ENCODE data around the gene HOXB8. TPM values are rescaled to one million over a fixed set of nuclear protein-coding genes. Genes with fewer than 3 reads are reported as not detected.

Gene HOXB8
- total and polyA plus RNA-seq, 2 donors (not counting 1 experiment from before 2014, with no cell fraction given): 0.33 to 2.0 TPM

DNA sequence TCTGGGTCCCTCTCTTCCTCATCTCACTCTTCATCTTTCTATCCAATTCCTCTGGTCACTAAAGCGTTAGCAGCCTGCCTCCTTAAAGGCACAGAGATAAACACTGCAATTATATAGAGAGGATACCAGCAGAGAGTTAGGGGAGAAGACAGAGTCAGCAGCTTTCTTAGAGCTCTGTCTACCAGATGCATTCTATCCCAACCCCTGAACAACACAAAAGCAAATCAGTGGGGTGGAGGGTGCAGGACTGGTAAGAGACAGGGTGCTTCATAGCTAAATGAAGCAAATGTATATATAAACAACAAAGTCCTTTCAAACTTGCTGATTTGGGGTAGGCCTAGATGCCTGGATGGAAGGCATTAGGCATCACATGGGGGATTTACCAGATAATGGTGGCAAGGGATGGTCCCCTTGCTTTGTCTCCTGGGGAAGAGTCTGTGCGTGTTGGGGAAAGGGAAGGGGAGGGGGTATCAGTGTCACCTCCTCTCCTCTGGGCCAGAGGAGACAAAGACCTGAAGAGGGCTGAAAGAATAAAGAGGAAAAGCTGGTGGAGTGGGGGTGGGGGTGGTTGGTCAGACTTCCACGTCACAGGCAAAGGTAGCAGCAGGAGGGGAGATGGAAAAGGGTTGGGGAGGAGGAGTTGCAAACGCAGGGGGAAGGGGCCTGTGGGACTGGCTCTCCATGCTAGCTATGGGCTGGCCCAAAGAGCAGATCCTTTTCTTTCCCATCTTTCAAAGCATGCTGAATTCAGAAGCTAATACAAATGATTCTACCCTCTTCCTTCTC lies 49.0 kb downstream of the HOXB8 start:
- Histone ChIP-seq H3K27me3 (ENCODE audit: control insufficient read depth, insufficient read depth, low read length) (no peaks in the 10 kb centered on the region), H3K4me3 (replicated peaks in 1 of 4; ENCODE audit: control extremely low read depth in 1 of 4, insufficient read depth in 1 of 4, low read depth in 3 of 4, low read length in 4 of 4) (peak overlapping the region in 2 of 4 experiments; percentile 53 to 98), H3K4me2 (ENCODE audit: extremely low read depth, insufficient read depth, low read length) (peak overlapping the region; percentile 90), H2AFZ (ENCODE audit: low read length) (no peak overlapping the region), H3K27ac (ENCODE audit: insufficient read depth, low read length) (peak overlapping the region; percentile 86), H4K20me1 (ENCODE audit: control insufficient read depth, extremely low read depth, insufficient read depth, low read length) (no peaks in the 10 kb centered on the region), H3K9me3 (ENCODE audit: control insufficient read depth, insufficient read depth, low read depth, low read length) (no peaks in the 10 kb centered on the region), H3K79me2 (ENCODE audit: control insufficient read depth, insufficient read depth, low read length) (peaks cover 99% of the 10 kb centered on the region), H3K4me1 (ENCODE audit: control insufficient read depth, extremely low read depth, insufficient read depth, low read length) (peaks cover 42% of the 10 kb centered on the region), H3K36me3 (ENCODE audit: control insufficient read depth, insufficient read depth, low read length) (peaks cover 13% of the 10 kb centered on the region), H3K9ac (ENCODE audit: insufficient read depth, low read length) (no peak overlapping the region)
- DNase-seq (ENCODE audit: low read depth in 2 of 2): peak; percentile 42 to 52
- no peak for TF ChIP-seq EZH2 (IDR thresholded peaks at IDR 0.05; ENCODE audit: low read length, missing control alignments)
- TF ChIP-seq, protein P1, sequence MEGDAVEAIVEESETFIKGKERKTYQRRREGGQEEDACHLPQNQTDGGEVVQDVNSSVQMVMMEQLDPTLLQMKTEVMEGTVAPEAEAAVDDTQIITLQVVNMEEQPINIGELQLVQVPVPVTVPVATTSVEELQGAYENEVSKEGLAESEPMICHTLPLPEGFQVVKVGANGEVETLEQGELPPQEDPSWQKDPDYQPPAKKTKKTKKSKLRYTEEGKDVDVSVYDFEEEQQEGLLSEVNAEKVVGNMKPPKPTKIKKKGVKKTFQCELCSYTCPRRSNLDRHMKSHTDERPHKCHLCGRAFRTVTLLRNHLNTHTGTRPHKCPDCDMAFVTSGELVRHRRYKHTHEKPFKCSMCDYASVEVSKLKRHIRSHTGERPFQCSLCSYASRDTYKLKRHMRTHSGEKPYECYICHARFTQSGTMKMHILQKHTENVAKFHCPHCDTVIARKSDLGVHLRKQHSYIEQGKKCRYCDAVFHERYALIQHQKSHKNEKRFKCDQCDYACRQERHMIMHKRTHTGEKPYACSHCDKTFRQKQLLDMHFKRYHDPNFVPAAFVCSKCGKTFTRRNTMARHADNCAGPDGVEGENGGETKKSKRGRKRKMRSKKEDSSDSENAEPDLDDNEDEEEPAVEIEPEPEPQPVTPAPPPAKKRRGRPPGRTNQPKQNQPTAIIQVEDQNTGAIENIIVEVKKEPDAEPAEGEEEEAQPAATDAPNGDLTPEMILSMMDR (conservative IDR thresholded peaks at IDR 0.05 in 1 of 2, IDR thresholded peaks at IDR 0.05 in 1 of 2; ENCODE audit: low read depth in 1 of 2, low read length in 2 of 2): no peak

DNA sequence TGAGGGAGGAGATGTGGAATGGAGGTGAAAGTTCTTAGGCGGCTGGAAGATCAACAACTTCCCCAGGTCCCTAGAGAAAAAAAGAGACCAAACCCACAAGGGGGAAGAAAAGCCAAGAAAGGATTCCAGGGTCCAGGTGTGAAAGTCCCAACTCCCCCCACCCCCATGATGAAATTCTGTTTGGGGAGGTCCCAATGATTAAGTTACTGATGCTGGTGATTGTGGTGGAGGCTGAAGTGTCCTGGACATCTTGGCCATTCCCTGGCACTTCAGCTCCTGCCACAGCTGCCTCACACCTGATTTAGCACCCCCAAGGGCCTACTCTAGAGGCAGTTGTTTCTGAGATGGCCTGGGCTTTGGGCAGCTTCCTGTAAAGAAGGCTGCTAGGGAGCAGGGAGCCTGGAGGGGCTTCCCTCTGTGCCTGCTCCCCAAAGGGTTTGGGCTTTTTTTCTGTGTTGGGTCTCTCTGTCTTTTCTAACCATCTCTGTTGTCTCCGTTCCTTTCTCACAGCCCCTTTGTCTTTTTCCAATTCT lies 50.0 kb downstream of the HOXB8 start:
- H2AFZ ChIP-seq (ENCODE audit: low read length): no peak overlapping the region
- H3K27me3 ChIP-seq (ENCODE audit: control insufficient read depth, insufficient read depth, low read length): no peaks in the 10 kb centered on the region
- no peaks in the 10 kb centered on the region for H3K9me3 ChIP-seq (ENCODE audit: control insufficient read depth, insufficient read depth, low read depth, low read length)
- H3K27ac ChIP-seq (ENCODE audit: insufficient read depth, low read length): peak overlapping the region; percentile 86
- peak overlapping the region; percentile 53 to 98 (median 63) for H3K4me3 ChIP-seq (replicated peaks in 1 of 4; ENCODE audit: control extremely low read depth in 1 of 4, insufficient read depth in 1 of 4, low read depth in 3 of 4, low read length in 4 of 4)
- H3K9ac ChIP-seq (ENCODE audit: insufficient read depth, low read length): no peak overlapping the region
- TF ChIP-seq, protein P1 (conservative IDR thresholded peaks at IDR 0.05 in 1 of 2, IDR thresholded peaks at IDR 0.05 in 1 of 2; ENCODE audit: low read depth in 1 of 2, low read length in 2 of 2): no peak
- no peak for TF ChIP-seq EZH2 (IDR thresholded peaks at IDR 0.05; ENCODE audit: low read length, missing control alignments)
- peak; percentile 38 to 75 for DNase-seq (ENCODE audit: low read depth in 2 of 2)
- H3K36me3 ChIP-seq (ENCODE audit: control insufficient read depth, insufficient read depth, low read length): peaks cover 13% of the 10 kb centered on the region
- H3K79me2 ChIP-seq (ENCODE audit: control insufficient read depth, insufficient read depth, low read length): peaks cover 99% of the 10 kb centered on the region
- no peaks in the 10 kb centered on the region for H4K20me1 ChIP-seq (ENCODE audit: control insufficient read depth, extremely low read depth, insufficient read depth, low read length)
- H3K4me1 ChIP-seq (ENCODE audit: control insufficient read depth, extremely low read depth, insufficient read depth, low read length): peaks cover 47% of the 10 kb centered on the region
- H3K4me2 ChIP-seq (ENCODE audit: extremely low read depth, insufficient read depth, low read length): peak overlapping the region; percentile 95

DNA sequence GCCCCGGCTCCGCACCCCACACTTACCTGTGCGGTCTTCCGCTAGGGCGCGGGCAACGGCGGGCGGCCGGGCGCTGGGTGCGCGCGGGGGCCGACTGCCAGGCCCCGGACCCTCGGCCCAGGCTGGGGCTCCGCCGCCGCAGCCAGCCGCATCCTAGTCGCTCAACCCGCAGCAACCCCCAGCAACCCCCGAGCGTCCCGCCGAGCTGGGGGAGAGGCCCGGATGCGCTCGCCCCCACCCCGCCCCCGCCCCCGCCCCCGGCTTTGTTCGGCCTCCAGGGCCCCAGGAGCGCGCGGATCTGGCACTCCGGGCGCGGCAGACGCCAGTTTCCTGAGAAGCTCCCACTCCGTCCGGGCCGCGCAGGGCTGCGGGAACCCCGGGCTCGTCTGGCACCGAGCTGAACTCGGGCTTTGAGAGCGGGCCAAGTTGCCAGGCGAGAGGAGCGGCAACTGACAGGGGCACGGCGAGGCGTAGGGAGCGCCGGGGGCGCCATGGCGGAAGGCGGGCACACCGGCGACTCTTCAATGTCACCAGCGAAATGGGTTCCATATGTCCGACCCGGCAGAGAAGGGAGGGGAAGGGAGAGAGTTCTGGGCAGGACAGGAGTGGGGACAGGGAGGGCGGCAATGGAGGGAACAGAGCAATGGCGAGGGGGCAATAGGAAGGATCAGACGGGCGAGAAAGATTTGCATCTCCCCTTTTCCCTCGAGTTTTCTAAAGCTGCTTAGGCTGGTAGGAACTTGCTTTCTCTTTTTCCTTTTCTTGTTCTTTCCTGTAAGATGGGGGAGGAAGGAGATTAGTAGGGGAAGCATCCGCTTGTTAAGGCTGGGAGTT lies 50.7 kb downstream of the HOXB8 start:
- peak overlapping the region; percentile 86 for H3K27ac ChIP-seq (ENCODE audit: insufficient read depth, low read length)
- H3K9me3 ChIP-seq (ENCODE audit: control insufficient read depth, insufficient read depth, low read depth, low read length): no peaks in the 10 kb centered on the region
- H3K9ac ChIP-seq (ENCODE audit: insufficient read depth, low read length): peak overlapping the region; percentile 75
- H3K4me3 ChIP-seq (replicated peaks in 1 of 4; ENCODE audit: control extremely low read depth in 1 of 4, insufficient read depth in 1 of 4, low read depth in 3 of 4, low read length in 4 of 4): peak overlapping the region; percentile 59 to 98 (median 65)
- DNase-seq (ENCODE audit: low read depth in 2 of 2): peak in 1 of 2 donors; percentile 39
- peaks cover 52% of the 10 kb centered on the region for H3K4me1 ChIP-seq (ENCODE audit: control insufficient read depth, extremely low read depth, insufficient read depth, low read length)
- H3K36me3 ChIP-seq (ENCODE audit: control insufficient read depth, insufficient read depth, low read length): peaks cover 16% of the 10 kb centered on the region
- no peaks in the 10 kb centered on the region for H3K27me3 ChIP-seq (ENCODE audit: control insufficient read depth, insufficient read depth, low read length)
- peak overlapping the region; percentile 95 for H3K4me2 ChIP-seq (ENCODE audit: extremely low read depth, insufficient read depth, low read length)
- peaks cover 99% of the 10 kb centered on the region for H3K79me2 ChIP-seq (ENCODE audit: control insufficient read depth, insufficient read depth, low read length)
- no peak overlapping the region for H2AFZ ChIP-seq (ENCODE audit: low read length)
- H4K20me1 ChIP-seq (ENCODE audit: control insufficient read depth, extremely low read depth, insufficient read depth, low read length): no peaks in the 10 kb centered on the region
- TF ChIP-seq EZH2 (IDR thresholded peaks at IDR 0.05; ENCODE audit: low read length, missing control alignments): no peak
- TF ChIP-seq, protein P1 (conservative IDR thresholded peaks at IDR 0.05 in 1 of 2, IDR thresholded peaks at IDR 0.05 in 1 of 2; ENCODE audit: low read depth in 1 of 2, low read length in 2 of 2): no peak

All from fibroblast of lung (primary cell).